ENCODE measurements around the gene HIBCH. TPM values are rescaled to one million over a fixed set of nuclear protein-coding genes. Genes with fewer than 3 reads are reported as not detected.
"Not testable (repeated sequence)": the region's sequence is repeated elsewhere in the genome, so short reads cannot be mapped to it uniquely, and the experiment has no call there.

HIBCH gene
- total and polyA plus RNA-seq, 2 of the 4 experiments (the other 2 are of a cell fraction), result 8.8 to 11.9 TPM

DNA sequence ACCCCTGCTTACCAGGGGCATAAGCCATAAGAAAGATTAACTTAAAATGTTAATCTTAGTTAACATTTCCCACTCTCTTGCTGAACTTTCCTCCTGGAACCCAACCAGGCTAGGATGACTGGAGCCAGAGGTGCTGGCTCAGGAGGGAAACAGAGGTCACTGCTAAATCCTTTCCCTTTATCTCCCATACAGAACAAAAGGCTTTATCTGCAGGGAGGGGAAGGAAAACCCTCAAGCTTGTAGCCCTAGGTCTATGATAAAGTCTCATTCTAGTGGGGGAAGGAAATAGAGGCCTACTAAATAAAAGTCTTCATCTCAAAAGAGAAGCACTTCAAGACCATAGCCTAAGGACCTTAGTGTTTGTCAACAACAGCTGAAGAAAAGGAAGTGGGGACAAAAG, 18.6 kb downstream of the HIBCH start:
- intact Hi-C loops (cut with micrococcal nuclease), result no loop called here
- Histone ChIP-seq H2BK20ac (ENCODE audit: low read depth, low read length) (no peak overlapping the region), H4K8ac (ENCODE audit: low read depth in 2 of 2, low read length in 2 of 2) (no peak overlapping the region), H3K4me3 (ENCODE audit: insufficient read depth, low read depth, low read length) (no peak overlapping the region), H3K4ac (ENCODE audit: low read depth, low read length) (no peak overlapping the region), H2AFZ (replicated peaks; ENCODE audit: low read length, poor library complexity) (no peak overlapping the region), H2BK120ac (ENCODE audit: low read depth, low read length) (no peak overlapping the region), H3K23ac (ENCODE audit: low read depth, low read length) (no peak overlapping the region), H4K20me1 (ENCODE audit: insufficient read depth, low read length) (no peaks in the 10 kb centered on the region), H3K9me3 (ENCODE audit: control insufficient read depth, insufficient read depth, low read length) (no peaks in the 10 kb centered on the region), H2BK15ac (ENCODE audit: low read depth, low read length) (no peak overlapping the region), H3K27me3 (ENCODE audit: control insufficient read depth, insufficient read depth, low read length) (no peaks in the 10 kb centered on the region), H2BK5ac (ENCODE audit: low read depth, low read length, poor library complexity, severe bottlenecking) (no peak overlapping the region), H3K4me2 (ENCODE audit: low read depth, low read length) (no peak overlapping the region), H3K56ac (ENCODE audit: extremely low read depth, insufficient read depth, low read length) (no peak overlapping the region), H4K5ac (ENCODE audit: low read depth, low read length) (no peak overlapping the region), H3K36me3 (ENCODE audit: control insufficient read depth, insufficient read depth, low read length) (0 out of 2 replicates have a peak, but pooled peaks cover 2% of the 10 kb centered on the region), H3K18ac (ENCODE audit: low read depth, low read length) (no peak overlapping the region), H3K79me1 (ENCODE audit: low read depth in 1 of 2, low read length in 2 of 2) (peaks cover 3 to 8% of the 10 kb centered on the region in 2 experiments), H3K9me1 (ENCODE audit: insufficient read depth, low read length) (no peaks in the 10 kb centered on the region), H4K91ac (ENCODE audit: insufficient read depth, low read depth, low read length) (no peak overlapping the region), H2AK5ac (ENCODE audit: low read depth, low read length) (no peak overlapping the region), H3K27ac (ENCODE audit: insufficient read depth, low read length) (no peak overlapping the region), H2AK9ac (replicated peaks; ENCODE audit: low read depth, low read length, poor library complexity) (no peak overlapping the region), H3K4me1 (ENCODE audit: control insufficient read depth, insufficient read depth, low read length) (no peaks in the 10 kb centered on the region), H3K14ac (replicated peaks; ENCODE audit: low read depth, low read length) (no peak overlapping the region; the same call in 1 of the 2 replicates), H3K9ac (ENCODE audit: low read depth, low read length) (no peak overlapping the region)
- ChIA-PET POLR2A (ENCODE audit: unreplicated experiment) (no interaction called here), CTCF (no interaction called here)
- BruUV-seq (replicated peaks), result no TSS peak
- TF ChIP-seq RAD21 (IDR thresholded peaks at IDR 0.05; ENCODE audit: low read length) (no peak), FOS (IDR thresholded peaks at IDR 0.05; ENCODE audit: low read depth, low read length) (no peak), RFX5 (IDR thresholded peaks at IDR 0.05; ENCODE audit: low read depth, low read length) (no peak), MAFK (IDR thresholded peaks at IDR 0.05; ENCODE audit: low read depth, low read length) (no peak), MAZ (IDR thresholded peaks at IDR 0.05; ENCODE audit: borderline replicate concordance, low read depth, low read length) (no peak), RCOR1 (IDR thresholded peaks at IDR 0.05; ENCODE audit: insufficient replicate concordance, low read length) (no peak)
- TF ChIP-seq, protein P1, sequence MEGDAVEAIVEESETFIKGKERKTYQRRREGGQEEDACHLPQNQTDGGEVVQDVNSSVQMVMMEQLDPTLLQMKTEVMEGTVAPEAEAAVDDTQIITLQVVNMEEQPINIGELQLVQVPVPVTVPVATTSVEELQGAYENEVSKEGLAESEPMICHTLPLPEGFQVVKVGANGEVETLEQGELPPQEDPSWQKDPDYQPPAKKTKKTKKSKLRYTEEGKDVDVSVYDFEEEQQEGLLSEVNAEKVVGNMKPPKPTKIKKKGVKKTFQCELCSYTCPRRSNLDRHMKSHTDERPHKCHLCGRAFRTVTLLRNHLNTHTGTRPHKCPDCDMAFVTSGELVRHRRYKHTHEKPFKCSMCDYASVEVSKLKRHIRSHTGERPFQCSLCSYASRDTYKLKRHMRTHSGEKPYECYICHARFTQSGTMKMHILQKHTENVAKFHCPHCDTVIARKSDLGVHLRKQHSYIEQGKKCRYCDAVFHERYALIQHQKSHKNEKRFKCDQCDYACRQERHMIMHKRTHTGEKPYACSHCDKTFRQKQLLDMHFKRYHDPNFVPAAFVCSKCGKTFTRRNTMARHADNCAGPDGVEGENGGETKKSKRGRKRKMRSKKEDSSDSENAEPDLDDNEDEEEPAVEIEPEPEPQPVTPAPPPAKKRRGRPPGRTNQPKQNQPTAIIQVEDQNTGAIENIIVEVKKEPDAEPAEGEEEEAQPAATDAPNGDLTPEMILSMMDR (conservative IDR thresholded peaks at IDR 0.05; ENCODE audit: low read depth, low read length), result no peak
- in situ Hi-C loops (cut with MboI; ENCODE audit: low sequenced_read_pairs), result no loop called here
- dilution Hi-C loops (cut with HindIII; ENCODE audit: low sequenced_read_pairs, unreplicated experiment), result no loop called here
- DNase-seq (no peak), ATAC-seq (ENCODE audit: low read depth) (no peak)

DNA sequence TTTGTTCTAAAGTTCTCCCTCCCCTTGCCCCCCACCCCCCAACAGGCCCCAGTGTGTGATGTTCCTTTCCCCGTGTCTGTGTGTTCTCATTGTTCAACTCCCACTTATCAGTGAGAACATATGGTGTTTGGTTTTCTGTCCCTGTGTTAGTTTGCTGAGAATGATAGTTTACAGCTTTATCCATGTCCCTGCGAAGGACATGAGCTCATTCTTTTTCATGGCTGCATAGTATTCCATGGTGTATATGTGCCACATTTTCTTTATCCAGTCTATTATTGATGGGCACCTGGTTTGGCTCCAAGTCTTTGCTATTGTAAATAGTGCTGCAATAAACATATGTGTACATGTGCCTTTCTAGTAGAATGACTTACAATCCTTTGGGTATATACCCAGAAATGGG, 21.7 kb downstream of the HIBCH start:
- CTCF ChIA-PET, result interaction anchor here (0.6 kb wide), 1 partner anchor 10 kb away, joined by 3 read pairs; no protein-coding TSS in a partner anchor

More for the DNA sequence above, 21.7 kb downstream of the HIBCH start:
- H3K23ac ChIP-seq (ENCODE audit: low read depth, low read length); DNase-seq; H3K56ac ChIP-seq (ENCODE audit: extremely low read depth, insufficient read depth, low read length); in situ Hi-C loops (cut with MboI; ENCODE audit: low sequenced_read_pairs); H3K4ac ChIP-seq (ENCODE audit: low read depth, low read length); H3K9ac ChIP-seq (ENCODE audit: low read depth, low read length); dilution Hi-C loops (cut with HindIII; ENCODE audit: low sequenced_read_pairs, unreplicated experiment); H3K4me3 ChIP-seq (ENCODE audit: insufficient read depth, low read depth, low read length); H2BK20ac ChIP-seq (ENCODE audit: low read depth, low read length); H3K9me1 ChIP-seq (ENCODE audit: insufficient read depth, low read length); ATAC-seq (ENCODE audit: low read depth); H3K79me1 ChIP-seq (ENCODE audit: low read depth in 1 of 2, low read length in 2 of 2); H2BK5ac ChIP-seq (ENCODE audit: low read depth, low read length, poor library complexity, severe bottlenecking); H2BK120ac ChIP-seq (ENCODE audit: low read depth, low read length); H2AFZ ChIP-seq (replicated peaks; ENCODE audit: low read length, poor library complexity); H2BK15ac ChIP-seq (ENCODE audit: low read depth, low read length); H3K4me2 ChIP-seq (ENCODE audit: low read depth, low read length); H3K36me3 ChIP-seq (ENCODE audit: control insufficient read depth, insufficient read depth, low read length); H2AK5ac ChIP-seq (ENCODE audit: low read depth, low read length); H4K5ac ChIP-seq (ENCODE audit: low read depth, low read length); H4K8ac ChIP-seq (ENCODE audit: low read depth in 2 of 2, low read length in 2 of 2); H4K20me1 ChIP-seq (ENCODE audit: insufficient read depth, low read length); H3K14ac ChIP-seq (replicated peaks; ENCODE audit: low read depth, low read length); intact Hi-C loops (cut with micrococcal nuclease); POLR2A ChIA-PET (ENCODE audit: unreplicated experiment); H3K9me3 ChIP-seq (ENCODE audit: control insufficient read depth, insufficient read depth, low read length); BruUV-seq (replicated peaks); H3K27ac ChIP-seq (ENCODE audit: insufficient read depth, low read length); H2AK9ac ChIP-seq (replicated peaks; ENCODE audit: low read depth, low read length, poor library complexity); H4K91ac ChIP-seq (ENCODE audit: insufficient read depth, low read depth, low read length); H3K4me1 ChIP-seq (ENCODE audit: control insufficient read depth, insufficient read depth, low read length); H3K18ac ChIP-seq (ENCODE audit: low read depth, low read length); H3K27me3 ChIP-seq (ENCODE audit: control insufficient read depth, insufficient read depth, low read length): not testable (repeated sequence)
- no CpG with 5 or more reads among the region's 2 CpGs for WGBS, 2 experiments (ENCODE audit: extremely low coverage in 2 of 2, insufficient read length in 1 of 2)
